HEK293T (cell line): ENCODE data around the gene CEMIP2.

ENCODE experiments used
- ARNT ChIP-seq: fragments of 450-650 bp; IDR thresholded peaks from 2 replicates; pipeline ENCODE4 v1.6.1; 2017; ENCODE audit warnings: mild to moderate bottlenecking
- BHLHE40 ChIP-seq: fragments of 450-650 bp; IDR thresholded peaks from 2 replicates; pipeline ENCODE4 v1.6.1; 2016; ENCODE audit warnings: mild to moderate bottlenecking, moderate library complexity, borderline replicate concordance
- ELF4 ChIP-seq: fragments of 450-650 bp; IDR thresholded peaks from 2 replicates; pipeline ENCODE4 v1.6.1; 2017; ENCODE audit warnings: antibody characterized with exemption
- FOXK2 ChIP-seq: fragments of 450-650 bp; IDR thresholded peaks from 2 replicates; pipeline ENCODE4 v1.6.1; 2016; ENCODE audit warnings: mild to moderate bottlenecking
- FOXM1 ChIP-seq: fragments of 450-650 bp; IDR thresholded peaks from 2 replicates; pipeline ENCODE4 v1.6.1; 2017; ENCODE audit warnings: mild to moderate bottlenecking, borderline replicate concordance
- NFRKB ChIP-seq: fragments of 450-650 bp; IDR thresholded peaks from 2 replicates; pipeline ENCODE4 v1.6.1; 2016; ENCODE audit warnings: mild to moderate bottlenecking, moderate library complexity
- PKNOX1 ChIP-seq: fragments of 450-650 bp; IDR thresholded peaks from 2 replicates; pipeline ENCODE4 v1.6.1; 2016
- SP1 ChIP-seq: fragments of 450-650 bp; IDR thresholded peaks from 2 replicates; pipeline ENCODE4 v1.6.1; 2017
- SUZ12 ChIP-seq: fragments of 450-650 bp; IDR thresholded peaks from 2 replicates; pipeline ENCODE4 v1.6.1; 2016; ENCODE audit warnings: mild to moderate bottlenecking
- ZNF384 ChIP-seq: fragments of 450-650 bp; IDR thresholded peaks from 2 replicates; pipeline ENCODE4 v1.6.1; 2016

GRCh38 chr9:71814815-71815214 lies 46.5 kb upstream of the CEMIP2 start:
- TF ChIP-seq BHLHE40 (no peak), ZNF384 (no peak), ELF4 (no peak), ARNT (no peak), NFRKB (no peak), SP1 (no peak), PKNOX1 (no peak), FOXM1 (no peak), FOXK2 (no peak), SUZ12 (no peak)
